Glomerular endothelial cell (primary cell): ENCODE measurements around the gene KIF5A. TPM values are rescaled to one million over a fixed set of nuclear protein-coding genes. Genes with fewer than 3 reads are reported as not detected.

ENCODE experiments used
- DNase-seq: peaks from one replicate; pipeline ENCODE4 v3.0.0-alpha.2; 2011; ENCODE audit warnings: low read depth, low spot score; ENCODE audit errors: extremely low read depth
- total RNA-seq: library from RNA; depleted of rRNA; stranded (reverse); fragments of >200 nt; gene quantifications from 2 replicates; pipeline ENCODE4 v1.2.3, GENCODE V29; 2015

KIF5A gene
- total RNA-seq, 1 donor from 2014 or later, result 0.06 TPM

DNA sequence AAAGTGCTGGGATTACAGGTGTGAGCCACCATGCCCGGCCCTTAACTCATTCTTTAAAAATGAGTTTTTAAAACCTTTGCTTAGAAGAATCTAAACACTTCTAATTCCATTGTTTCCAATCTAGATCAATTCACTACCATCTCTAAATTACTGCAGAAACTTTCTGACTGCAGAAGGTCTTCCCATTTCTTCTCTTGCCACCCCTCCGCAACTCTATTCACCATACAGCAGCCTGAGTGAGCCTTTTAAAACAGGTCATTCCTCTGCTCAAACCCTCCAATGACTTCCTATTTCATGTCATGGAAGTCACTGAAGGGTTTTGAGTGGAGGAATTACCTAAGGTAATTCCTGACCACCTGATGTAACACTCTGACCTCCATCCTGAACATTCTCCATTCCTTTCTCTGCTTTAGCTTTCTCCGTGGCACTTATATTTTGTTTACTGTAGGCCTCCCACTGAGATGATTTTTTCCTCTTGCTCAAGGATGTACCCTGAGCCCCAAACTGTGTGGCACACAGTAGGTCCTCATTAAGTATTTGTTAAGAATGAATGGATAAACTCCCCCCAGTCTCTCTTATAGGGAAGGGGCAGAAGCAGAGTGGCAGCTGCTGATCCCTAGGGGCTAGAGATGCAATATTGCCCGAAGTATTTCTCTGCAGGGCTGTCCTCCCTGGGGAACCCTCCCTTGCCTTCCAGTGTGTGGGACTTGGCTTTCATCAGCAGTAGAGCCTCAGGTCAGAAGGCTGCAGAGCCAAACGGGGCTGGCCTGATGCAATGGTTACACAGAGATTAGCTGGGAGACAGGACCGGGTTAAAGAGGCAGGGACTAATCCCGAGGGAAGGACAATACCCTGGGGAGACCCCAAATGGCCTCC lies 30.7 kb upstream of the KIF5A start:
- DNase-seq, result no peak

DNA sequence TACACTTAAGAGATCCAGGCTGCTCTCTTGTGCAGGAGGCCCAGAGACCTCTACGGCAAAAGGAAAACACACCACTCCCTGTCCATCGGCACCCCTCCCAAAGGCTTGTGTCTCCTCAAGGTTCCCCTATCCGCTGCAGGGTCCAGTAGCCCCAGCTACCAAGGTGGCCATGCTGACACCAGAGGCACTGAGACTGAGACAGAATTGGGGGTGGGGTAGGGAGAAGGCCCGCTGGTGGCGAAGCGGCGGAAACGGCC lies 30.1 kb upstream of the KIF5A start:
- DNase-seq, result no peak

DNA sequence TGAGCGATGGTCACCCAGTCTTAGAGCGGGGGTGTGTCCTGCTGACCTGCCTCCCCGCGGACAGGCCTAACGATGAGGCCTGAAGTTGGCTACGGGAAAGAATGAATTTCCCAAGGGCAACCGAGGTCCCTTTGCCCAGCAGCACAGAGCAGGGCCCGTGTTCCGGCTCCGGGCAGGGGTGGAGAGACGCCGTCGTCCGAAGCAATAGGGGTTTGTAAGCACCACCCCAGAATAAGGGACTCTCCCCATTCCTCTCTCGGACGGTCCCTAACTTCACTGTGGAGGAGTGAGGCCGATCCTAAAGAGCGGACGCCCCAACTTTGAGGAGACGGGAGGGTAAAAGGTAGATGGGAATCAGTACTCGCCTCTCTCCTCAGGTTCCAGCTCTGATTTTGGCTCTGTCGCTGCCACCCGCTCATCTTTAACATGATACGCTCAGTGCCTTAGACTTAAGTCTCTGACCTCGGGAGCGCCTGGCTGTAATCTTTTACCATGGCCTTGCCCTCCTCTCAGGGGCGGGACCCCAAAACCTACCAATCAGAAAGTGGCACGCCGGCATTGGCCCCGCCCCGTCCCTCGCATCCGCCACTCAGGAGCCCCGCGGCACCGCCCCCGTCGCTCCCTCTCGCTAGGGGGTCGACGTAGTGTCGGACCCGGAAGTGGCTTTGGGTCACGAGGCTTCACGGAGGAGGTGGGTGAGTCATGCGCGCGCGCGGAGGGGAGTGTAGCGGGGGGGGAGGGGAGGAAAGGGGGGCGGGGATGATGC lies 29.6 kb upstream of the KIF5A start, which contains the start of gene DDIT3:
DDIT3 (minus strand) TSS at position 462 of the 766 bp plus-strand sequence. CDS start 3,108 bp downstream, outside the sequence.
- peak; percentile 78 for DNase-seq

DNA sequence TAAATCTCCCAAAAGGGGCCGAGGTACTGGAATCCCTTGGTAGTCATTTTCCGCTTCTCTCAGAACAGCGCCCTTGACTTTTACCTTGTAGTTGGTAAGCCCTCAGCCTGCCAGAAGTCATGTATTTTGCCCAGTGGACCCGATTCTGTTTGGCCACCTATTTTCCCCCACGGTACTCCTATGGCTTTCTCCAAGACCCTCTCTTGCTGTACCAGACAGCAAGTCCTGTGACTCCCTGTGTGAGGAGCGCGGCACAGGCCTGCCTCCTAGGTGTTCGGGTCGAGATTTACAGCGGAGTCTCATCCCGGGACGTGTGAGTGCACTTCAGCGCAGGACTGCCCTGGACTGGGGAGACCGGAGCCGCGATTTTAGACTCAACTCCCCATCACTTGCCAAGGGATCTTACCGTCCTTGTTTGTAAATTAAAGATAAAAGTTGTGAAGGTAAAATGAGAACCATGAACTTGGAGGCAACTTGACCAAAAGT lies 28.3 kb upstream of the KIF5A start:
- DNase-seq, result no peak

DNA sequence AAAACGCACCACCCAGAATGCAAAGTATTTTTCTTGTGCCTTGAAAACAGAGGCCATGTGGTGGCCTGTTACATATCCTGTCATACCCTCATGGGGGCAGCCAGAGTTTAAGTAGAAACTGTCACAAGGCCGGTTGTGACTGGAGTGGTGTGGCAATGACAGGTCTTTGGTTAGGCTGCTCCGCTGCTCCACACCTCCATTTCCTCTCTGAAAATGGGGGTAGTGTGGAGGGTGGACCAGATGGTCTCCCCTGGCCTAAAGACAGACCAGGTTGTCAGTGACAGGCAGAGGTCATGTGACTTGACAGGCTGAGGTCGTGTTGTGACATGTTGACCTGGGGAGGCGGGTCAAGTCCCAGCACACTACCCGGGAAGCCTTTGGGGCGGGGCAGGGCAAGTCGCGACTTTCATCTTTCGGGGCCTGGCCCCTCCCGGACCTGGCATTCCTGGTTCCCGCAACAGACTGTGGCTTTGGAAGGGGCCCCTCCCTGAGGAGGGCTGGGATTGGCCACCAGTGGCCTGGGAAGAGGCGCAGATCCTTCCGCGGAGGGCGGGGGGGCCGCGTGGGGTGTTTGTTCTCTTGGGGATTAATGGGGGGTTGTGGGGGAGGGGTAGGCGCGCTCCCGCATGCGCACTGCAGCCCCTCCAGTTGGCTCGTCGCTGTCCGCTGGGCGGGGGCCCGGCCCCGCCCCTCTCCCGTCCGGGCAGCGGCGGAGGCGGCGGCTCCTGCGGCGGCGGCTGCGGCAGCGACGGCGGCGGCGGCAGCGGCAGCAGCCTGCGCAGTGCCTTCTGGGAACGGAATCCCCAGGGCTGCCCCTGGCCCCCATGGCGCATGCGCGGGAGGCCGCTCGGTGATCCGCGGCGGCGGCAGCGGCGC lies 27.6 kb upstream of the KIF5A start, which contains the start of gene MBD6:
MBD6 (plus strand) TSS at position 814 of the 876 bp plus-strand sequence. CDS start 1,480 bp downstream, outside the sequence.
- no peak for DNase-seq

GRCh38 chr12:57522887-57523705 lies 26.7 kb upstream of the KIF5A start:
- DNase-seq, result no peak

DNA sequence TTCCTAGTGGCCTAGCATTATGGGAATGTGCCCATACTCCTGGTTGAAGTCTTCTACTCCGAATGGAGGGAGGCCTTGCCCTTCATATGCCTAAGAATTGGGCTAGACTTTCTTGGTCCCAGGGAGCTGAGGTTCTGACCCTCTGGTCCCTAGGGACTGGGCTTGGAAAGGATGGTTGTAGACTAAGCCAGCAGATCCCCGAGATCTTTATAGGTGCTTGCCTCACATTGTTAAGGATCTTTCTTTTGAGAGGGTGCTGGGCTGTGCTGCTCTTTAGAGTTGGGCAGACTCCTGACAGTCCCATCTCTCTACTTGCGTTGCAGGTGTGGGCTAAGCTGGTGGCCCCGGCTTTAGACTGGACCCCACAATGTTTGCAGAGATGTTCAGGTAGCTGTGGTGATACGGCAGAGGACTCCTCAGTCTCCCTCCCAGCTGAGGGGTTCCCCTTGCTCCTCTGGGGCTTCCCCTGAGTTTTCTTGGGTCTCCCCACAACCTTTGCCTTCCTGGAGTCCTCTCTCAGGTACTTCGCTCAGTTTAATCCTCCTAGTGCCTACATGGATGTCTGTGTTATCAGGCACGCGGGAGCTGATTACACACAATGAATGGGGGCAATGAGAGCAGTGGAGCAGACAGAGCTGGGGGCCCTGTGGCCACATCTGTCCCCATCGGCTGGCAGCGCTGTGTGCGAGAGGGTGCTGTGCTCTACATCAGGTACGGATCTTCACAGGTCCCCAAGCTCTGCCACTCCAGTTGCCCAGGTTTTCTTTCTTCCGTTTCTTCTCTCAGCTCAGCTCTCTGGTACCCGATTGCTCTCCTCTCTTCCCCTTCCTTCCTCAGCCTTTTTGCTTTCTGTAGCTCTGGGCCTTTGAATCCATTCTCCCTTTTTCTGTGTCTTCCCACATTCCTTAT lies 25.9 kb upstream of the KIF5A start:
- no peak for DNase-seq

DNA sequence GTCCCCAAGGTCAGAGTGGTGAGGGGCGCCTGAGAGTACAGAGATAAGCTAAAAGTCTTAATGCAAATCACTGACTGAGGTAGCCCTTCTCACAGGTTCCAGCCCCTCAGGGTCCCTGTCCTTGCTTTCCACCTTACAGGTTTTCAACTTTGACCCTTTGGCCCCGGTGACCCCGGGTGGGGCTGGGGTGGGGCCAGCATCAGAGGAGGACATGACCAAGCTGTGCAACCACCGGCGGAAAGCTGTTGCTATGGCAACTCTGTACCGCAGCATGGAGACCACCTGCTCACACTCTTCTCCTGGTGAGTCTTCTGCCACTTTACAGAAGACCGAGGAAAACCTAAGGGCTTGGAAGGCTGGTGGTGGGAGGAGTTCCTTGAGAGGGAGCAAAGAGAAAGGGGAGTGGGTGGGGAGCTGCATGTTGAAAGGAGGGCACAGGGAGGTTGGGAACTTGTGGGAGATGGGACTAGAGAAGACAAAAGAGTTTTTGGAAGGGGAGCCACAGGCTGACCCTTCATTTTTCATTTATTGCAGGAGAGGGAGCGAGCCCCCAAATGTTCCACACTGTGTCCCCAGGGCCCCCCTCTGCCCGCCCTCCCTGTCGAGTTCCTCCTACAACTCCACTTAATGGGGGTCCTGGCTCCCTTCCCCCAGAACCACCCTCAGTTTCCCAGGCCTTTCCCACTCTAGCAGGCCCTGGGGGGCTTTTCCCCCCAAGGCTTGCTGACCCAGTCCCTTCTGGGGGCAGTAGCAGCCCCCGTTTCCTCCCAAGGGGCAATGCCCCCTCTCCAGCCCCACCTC lies 24.8 kb upstream of the KIF5A start:
- DNase-seq, result no peak

DNA sequence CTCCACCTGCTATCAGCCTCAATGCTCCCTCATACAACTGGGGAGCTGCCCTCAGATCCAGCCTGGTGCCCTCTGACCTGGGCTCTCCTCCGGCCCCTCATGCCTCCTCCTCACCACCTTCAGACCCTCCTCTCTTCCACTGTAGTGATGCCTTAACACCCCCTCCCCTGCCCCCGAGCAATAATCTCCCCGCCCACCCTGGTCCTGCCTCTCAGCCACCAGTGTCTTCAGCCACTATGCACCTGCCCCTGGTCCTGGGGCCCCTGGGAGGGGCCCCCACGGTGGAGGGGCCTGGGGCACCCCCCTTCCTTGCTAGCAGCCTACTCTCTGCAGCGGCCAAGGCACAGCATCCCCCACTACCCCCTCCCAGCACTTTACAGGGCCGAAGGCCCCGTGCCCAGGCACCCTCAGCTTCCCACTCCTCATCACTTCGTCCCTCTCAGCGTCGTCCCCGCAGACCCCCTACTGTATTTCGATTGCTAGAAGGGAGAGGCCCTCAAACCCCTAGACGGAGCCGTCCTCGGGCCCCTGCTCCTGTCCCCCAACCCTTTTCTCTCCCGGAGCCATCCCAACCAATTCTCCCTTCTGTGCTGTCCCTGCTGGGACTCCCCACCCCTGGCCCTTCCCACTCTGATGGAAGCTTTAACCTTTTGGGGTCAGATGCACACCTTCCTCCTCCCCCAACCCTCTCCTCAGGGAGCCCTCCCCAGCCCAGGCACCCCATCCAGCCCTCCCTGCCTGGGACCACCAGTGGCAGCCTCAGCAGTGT lies 24.0 kb upstream of the KIF5A start:
- DNase-seq, result no peak

DNA sequence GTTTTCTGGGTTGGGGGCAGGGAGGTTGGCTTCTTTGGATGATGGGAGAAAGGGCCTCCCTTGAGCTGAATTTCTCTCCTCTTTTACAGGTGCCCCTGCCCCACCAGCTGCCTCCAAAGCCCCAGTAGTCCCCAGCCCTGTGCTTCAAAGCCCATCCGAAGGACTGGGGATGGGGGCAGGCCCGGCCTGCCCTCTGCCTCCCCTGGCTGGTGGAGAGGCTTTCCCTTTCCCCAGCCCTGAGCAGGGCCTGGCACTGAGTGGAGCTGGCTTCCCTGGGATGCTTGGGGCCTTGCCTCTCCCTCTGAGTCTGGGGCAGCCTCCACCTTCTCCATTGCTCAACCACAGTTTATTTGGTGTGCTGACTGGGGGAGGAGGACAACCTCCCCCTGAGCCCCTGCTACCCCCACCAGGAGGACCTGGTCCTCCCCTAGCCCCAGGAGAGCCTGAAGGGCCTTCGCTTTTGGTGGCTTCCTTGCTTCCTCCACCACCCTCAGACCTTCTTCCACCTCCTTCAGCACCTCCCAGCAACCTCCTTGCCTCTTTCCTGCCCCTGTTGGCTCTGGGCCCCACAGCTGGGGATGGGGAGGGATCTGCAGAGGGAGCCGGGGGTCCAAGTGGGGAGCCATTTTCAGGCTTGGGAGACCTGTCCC lies 23.2 kb upstream of the KIF5A start:
- no peak for DNase-seq

DNA sequence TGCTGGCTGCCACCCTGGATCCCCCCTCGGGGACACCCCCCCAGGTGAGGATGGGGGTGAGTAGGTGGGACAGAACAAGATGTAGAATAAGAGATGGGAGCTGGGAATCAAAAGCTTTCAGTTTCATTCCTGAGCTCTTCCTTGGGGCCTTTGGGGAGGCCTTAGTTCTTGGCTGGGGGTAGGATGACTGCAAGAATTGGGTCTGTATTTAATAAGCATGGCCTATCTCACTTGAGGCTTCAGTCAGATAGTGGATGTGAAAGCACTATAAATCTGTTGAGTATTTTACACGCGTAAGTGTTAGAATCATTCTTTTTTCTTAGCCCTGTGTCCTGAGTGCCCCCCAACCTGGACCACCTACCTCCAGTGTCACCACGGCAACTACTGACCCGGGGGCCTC lies 22.7 kb upstream of the KIF5A start:
- no peak for DNase-seq

GRCh38 chr12:57528176-57528575 lies 21.7 kb upstream of the KIF5A start:
- DNase-seq, result no peak

GRCh38 chr12:57528831-57529555 lies 20.9 kb upstream of the KIF5A start:
- DNase-seq, result no peak

DNA sequence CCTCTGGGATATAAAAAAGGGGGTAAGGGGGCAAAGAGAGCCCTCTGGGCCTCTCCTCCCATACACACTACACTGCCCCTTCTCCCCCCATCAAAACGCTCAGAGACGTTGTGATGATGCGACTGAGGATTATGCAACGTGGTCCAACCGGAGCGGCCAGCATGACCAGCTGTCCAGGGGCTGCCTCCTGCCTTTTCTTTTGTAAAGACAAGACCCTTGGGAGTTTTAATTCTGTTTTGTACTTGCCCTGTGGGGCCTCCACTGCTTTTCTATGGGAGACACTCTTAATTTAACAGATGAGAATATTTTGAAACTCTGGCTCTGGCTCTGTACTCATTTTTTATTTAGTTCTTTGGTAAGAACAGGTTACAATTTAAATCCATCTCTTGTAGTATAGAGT lies 20.0 kb upstream of the KIF5A start:
- DNase-seq, result no peak

GRCh38 chr12:57530396-57531142 lies 19.3 kb upstream of the KIF5A start:
- no peak for DNase-seq

GRCh38 chr12:57531836-57532235 lies 18.0 kb upstream of the KIF5A start:
- DNase-seq, result no peak
